H1 (cell line): Measurements from ENCODE around the gene LANCL1.

Experiments used
- CBX8 ChIP-seq: fragments of 300-800, 300-1000 bp; sonication (generic); IDR thresholded peaks from 2 replicates; pipeline ENCODE4 v1.7.1; 2016; ENCODE audit warnings: low read depth, low read length, borderline replicate concordance
- HDAC2 ChIP-seq, 2 experiments: fragments of 300-600 bp in 1 of 2; sonication (generic) in 1 of 2; IDR thresholded peaks; 2 replicates each; pipeline ENCODE4 v1.6.1; 2011 to 2012; ENCODE audit warnings: low read depth in 2 of 2, low read length in 2 of 2, mild to moderate bottlenecking in 2 of 2, moderate library complexity in 2 of 2, borderline replicate concordance in 1 of 2, inconsistent platforms in 1 of 2
- RAD21 ChIP-seq, 2 experiments: IDR thresholded peaks in 1 of 2; conservative IDR thresholded peaks in 1 of 2; 2 replicates each; pipeline ENCODE4 v1.6.1; 2011; ENCODE audit warnings: low read depth in 2 of 2, low read length in 2 of 2, improper control_type of control experiment in 1 of 2, inconsistent platforms in 1 of 2, mild to moderate bottlenecking in 1 of 2, moderate library complexity in 1 of 2
- RNF2 ChIP-seq: fragments of 200-900, 300-1000 bp; sonication (generic); IDR thresholded peaks from 2 replicates; pipeline ENCODE4 v1.7.1; 2016; ENCODE audit warnings: borderline replicate concordance, low read depth, mild to moderate bottlenecking, antibody characterized with exemption, low read length; ENCODE audit not compliant: poor library complexity, severe bottlenecking; ENCODE audit errors: missing control alignments

DNA sequence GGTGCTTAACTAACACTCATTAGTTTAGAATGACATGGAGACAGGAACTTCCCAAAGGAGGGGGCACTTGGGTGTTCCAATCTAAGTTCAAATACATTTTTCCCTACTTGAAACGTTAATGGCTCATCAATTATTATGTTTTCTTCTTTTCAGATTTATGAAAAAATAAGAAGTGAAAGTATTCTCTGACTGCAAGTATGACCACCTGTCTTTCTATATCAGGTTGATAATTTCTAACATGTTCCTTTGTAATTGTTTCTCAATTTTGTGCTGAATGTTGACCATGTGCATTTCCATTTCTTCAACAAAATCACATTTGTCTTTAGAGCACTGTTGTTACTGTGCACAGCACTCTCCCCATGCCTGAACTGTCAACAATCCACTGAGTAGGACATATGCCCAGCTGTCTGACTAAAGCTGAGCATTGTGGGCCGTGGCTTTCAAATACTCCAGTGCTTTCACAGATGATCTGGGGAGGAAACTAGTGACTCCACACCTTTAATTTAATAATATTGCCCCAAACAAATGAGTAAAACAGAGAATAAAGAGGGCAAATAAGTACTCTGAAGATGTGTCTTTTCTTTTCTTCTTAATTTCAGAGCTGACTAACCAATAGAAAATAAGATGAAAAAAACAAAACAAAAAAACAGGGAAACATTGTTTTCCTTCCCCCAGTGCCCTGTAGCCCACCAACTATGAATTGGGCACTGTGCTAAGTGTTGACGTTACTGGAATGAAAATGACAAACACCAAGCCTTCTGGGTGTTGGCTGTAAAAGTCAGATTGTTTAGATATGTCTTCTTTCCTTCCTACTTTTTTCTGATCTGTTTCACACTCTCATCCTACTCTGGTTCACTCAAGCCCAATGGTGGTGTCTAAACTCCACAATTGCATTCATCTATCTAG, 16.0 kb downstream of the LANCL1 start:
- TF ChIP-seq RAD21 (IDR thresholded peaks at IDR 0.05 in 1 of 2, conservative IDR thresholded peaks at IDR 0.05 in 1 of 2; ENCODE audit: low read depth in 2 of 2, low read length in 2 of 2) (no peak), CBX8 (no peak), HDAC2 (IDR thresholded peaks at IDR 0.05; ENCODE audit: borderline replicate concordance in 1 of 2, low read depth in 2 of 2, low read length in 2 of 2) (no peak), RNF2 (no peak)
